GM19438 (cell line): ENCODE results near the gene PTH1R.

Experiments used
- ATAC-seq: cut with Tn5 transposase; IDR thresholded peaks from one replicate; pipeline ENCODE4 v1.9.1; 2021; ENCODE audit warnings: low read depth; ENCODE audit not compliant: unreplicated experiment

Gene PTH1R

DNA sequence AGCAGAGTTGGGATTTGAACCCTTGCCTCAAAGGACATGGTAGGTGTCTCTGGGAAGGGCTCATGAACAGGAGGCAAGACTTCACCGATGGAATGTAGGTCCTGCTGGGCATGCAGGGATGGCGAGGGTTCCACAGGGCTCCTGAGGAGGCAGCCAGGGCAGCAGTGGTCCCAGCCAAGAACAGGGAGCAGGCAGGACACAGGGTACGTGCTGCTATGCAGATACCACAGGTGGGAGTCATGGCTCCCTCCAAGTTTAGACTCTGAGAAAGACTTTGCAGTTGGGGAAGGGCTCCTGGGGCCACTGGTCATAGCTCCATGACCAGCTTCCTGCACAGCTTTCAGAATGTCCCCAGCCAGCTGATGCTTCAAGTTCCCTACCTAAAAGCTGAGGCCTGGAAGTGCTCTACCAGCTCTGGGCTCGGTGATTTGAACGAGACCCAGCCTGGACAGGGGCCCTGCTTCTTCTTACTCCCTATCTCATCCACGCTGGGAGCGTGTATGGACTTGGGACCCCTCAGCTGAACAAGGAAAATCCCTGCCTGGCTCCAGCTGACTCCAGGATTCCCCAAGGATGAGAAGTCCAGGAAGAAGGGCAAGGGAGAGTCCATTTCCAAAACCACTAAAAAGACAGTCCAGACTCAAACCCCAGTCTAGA is 15.0 kb upstream of the PTH1R start:
- ATAC-seq, result no peak

DNA sequence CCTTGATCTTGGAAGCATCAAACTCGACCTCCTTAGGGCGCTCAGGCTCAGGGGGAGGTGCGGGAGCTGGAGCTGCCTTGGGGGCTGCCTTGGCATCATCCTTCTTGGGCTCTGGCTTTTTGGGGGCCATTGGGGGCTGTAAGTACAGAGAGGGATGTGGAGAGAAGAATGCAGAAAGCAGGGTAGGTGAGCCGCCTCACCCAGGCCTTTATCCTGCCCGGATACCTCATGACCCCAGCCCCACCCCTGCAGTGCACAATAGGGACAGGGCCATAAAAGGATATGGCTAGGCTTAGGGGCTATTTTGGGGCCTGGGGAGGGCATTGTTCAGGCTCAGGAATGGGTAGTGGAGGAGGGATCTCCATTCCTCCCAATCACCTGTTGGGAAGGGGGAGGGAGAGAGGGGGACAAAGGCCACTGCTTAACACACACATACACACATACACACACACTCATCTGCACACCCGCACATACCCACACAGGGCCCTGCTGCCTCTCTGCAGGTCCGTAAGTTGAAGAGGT is 14.2 kb upstream of the PTH1R start, which contains the start of gene MYL3:
Gene MYL3 (minus strand): TSS at position 184 of the 522 bp plus-strand sequence. CDS start 54 bp downstream, at position 130.
- no peak for ATAC-seq

DNA sequence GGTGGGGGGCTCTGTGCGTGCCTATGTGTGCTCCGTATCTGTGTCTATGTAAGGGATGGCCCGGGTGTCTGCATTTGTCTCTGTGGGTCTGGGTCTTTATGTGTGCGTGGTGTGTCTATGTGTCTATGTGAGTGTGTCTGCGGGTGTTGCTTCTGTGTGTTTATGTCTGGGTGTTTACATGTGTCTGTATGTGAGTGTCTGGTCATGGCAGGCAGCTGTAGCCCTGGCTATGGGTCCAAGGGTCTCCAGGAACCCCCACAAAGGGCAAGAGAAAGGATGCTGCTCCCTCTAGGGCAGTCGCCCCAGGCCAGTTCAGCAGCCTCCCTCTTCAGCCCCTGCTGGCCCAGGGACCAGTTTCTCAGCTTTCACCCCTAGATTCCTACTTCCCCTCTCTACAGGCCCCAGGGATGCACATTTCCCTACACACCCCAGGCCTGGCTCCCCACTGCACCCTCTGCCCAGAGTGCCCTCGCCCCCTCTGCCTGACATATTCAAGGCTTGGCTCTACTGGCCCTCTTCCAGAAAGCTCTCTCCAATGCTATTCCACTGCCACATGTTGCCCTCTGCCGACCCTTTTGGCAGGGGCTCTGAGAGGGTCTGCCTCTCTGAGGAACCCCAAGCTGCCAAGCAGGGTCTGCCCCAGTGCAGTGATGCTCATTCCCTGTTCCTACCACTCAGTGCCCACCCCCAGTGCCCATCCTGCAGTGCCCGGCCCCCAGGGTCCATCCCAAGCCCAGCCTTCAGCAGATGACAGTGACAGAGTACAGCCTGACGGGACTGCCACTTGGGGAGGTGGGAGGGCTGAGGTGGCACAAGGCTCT is 13.2 kb upstream of the PTH1R start:
- no peak for ATAC-seq

DNA sequence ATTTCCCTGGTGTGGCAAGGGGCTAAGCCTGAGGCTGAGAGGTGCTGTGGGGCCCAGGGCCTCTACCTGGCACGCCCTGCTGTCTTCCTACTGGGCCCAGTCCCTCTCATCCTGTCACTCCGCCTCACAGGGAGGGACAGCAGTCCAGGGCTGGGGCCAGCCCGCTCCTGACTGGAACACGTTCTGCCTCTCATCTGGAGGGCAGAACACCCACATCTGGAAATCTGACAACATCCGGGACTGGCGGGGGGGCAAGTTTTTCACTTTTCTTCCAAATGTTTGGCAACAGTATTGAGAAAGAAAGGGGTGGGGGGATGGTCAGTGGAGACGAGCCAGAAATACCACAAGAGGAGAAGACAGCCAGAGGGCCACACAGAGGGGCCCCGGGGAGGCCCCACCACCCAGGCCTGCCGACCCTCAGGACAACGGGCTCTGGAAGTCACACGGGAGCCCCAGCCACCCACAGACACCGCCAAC is 12.5 kb upstream of the PTH1R start:
- no peak for ATAC-seq

DNA sequence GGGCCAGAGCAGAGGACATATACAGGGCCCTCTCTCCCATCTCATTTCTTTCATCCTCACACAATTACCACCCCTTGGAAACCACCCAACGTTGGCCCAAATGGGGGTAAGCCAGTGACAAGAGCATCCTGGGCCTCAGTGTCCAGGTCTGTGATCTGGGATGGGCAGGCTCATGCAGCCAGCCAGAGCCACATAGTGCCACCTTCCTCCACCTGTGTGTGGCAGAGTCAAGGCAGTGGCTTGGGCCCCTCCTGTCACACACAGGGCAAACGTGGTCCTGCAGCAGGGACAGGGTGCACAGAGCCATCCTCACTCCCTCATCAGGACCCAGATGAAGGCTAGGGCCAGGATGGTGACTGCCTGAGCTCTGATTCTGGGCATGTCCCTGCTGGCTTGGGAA is 12.0 kb upstream of the PTH1R start:
- no peak for ATAC-seq

DNA sequence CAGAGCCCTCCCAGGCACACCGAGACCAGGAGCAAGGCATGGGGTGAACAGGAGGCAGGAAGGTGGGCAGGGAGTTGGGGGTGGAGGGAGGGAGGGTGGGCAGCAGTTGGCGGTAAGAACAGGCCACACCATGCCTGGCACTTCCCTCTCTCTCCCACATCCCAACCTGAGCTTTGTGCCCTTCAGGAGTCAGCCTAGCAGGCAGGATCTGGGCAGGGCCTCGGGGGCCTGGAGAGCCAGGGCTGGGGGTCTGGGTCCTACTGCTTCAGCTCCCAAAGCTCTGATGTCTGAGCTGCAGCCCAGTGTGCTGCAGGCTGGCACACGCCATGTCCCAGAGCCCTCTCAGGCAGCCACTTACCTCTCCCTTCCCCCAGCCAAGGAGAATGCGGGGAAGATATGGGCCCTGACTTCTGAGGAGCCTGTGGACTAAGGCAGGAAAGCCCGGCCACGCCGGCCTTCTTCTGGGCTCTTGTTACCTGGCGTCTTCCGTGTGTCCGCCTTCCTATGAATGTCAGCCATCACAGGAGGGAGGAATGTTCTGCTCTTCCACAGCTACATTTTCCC is 11.4 kb upstream of the PTH1R start:
- ATAC-seq, result no peak

DNA sequence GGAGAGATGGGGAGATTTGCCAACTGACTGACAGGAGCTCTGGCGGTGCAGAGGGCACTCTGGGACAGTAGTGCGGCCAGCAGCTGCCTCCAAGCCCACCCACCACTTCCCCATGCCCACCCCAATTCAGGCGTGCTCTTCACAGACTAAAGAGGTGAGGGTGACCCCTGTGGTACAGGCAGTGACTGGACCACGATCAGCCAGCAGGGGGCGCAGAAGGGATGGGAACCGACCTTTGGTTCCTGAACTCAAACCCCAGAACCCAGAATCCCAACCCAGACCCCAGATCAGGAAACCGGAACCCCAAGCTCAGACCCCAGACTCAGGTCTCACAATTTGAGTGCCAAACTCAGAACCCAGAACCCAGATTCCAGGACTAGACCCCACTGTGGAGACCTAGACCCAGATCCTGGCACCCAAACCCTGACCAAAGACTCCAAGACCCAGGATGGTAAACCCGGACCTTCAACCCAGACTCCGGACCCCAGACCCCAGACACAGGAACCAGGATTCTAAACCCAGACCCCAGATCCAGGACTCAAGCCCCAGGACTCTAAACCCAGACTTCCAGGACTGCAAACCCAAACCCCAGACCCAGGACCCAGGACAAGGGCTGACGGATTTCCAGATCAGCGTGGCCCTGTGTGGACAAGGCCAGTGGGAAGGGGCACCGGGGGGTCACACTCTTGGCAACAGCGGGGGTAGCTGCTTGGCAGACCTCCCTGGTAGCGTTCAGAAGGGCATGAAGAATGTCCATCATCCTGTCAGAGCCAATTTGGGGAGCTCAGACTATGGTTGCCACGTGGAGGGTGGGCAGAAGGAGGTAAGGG is 10.6 kb upstream of the PTH1R start:
- no peak for ATAC-seq

DNA sequence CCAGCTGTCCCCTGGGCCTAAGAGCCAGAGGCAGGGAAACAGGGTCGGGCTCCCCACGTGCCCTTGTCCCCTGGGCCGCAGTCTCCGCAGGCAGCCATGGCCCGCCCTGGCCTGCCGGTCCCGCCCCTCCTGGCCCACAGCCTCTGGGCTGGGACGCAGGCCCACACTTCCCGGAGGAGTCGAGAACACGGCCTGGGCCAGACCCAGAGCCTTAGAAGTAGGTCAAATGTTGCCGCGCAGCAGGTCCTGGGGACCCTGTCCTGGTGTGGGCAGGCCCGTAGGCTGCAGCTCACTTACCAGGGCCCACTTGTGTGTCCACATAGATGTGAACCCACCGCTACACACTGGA is 10.0 kb upstream of the PTH1R start:
- no peak for ATAC-seq

DNA sequence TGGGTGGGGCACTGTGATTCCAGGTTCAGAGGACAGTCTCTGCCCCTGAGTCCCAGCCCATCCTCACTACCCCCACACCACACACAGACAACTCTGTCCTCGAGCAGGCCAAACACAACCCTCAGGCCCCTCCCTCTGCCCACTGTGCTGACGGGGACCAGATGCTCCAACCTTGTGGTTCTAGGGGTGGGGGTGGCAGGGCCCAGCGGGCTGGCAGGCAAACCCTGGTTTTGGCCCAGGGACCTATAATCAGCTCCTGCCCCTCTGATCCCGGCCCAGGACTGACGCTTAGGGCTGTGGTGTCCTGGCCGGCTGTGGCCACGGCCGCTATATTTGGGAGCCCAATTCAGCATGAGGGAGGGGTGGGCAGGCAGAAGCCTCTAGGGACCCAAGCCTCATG is 9.2 kb upstream of the PTH1R start:
- no peak for ATAC-seq

DNA sequence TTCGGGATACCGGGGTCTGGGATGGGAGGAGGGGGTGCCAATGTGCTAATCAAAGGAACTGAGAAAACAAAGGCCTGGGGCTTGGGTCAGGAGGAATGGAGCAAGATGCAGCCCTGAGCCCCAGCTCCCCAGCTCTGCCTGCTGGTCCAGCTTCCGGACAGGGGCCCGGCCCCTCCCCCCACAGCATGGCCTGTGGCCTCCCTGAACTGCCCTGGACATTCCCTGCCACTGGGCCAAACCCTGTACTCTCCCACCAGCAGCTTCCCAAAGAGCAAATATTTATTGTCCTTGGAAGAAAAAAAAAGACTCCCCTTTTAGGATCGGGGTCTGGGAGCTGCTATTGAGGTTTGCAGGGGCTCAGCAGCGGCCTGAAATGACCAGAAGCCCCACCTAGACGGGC is 8.6 kb upstream of the PTH1R start:
- ATAC-seq, result no peak

DNA sequence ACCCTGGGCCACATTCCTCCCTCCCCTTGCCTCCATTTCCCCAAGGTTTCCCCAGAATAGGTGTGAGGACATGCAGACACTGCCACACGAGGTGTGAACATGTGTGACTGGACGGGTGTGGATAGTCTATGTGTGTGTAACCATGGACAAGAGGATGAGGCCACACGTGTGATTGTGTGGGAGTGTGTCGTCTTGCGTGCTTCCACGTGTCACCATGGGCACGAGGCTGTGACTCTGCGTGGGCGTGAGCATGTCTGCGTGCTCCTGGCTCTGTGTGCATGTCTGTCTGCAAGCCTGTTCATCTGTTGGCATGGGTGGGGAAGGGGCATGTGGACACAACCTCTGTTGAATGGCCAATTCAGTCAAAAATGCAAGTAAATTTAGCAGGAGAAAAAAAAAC is 8.1 kb upstream of the PTH1R start:
- no peak for ATAC-seq

DNA sequence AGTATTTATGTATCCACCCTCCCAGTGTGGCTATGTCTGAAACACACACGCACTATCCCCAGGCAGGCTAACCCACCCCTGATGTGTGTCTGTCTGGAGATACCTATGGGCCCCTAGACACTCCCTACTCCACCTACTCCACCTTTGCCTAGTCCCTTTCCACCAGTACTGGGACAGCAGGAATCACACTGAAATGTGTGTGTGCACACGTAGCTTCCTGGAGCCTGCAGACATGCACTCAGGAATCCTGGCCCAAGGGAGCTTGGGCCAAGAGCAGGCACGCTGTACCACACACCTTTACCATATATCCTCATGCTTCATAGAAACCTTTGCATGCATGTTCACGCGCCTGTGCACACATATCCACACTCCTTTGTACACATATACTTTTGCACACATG is 6.9 kb upstream of the PTH1R start:
- ATAC-seq, result no peak

DNA sequence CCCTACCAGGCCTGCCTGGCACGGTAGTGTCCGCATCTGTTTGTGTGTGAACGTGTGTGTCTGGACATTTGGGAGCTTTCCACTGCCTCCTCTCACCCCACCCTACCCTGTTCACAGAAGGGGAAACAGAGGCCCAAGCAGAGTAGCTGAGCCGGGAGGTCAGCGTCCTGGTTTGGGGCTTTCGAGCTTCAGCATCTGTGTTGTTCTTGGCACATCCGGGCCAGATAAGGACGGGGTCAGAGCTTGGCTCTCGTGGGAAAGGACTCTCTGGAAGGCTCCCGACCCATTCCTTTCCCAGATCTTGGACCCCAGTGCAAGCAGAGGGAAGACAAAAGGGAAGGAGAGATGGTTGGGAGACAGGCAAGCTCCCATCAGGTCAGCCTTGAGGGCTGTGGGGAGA is 6.3 kb upstream of the PTH1R start:
- ATAC-seq, result no peak

DNA sequence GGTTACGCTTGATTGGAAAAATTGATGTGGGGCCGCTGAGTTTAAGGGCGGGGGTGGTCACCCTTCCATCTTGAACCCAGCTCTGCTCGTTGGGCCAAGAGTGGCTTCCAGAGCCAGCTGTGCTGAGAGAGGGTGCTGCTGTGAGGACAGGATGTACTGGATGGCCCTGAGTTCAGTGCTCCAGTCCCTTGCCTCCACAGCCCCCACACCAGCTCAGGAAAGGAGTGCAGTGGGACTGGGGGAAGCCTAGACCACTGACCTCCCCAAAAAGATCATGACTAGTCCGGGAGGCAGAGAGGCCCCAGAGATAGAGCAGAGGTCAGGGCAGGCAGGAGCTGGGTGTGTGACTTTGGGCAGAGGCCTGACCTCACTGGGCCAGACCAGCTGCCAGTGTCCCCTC is 4.0 kb upstream of the PTH1R start:
- ATAC-seq, result no peak

DNA sequence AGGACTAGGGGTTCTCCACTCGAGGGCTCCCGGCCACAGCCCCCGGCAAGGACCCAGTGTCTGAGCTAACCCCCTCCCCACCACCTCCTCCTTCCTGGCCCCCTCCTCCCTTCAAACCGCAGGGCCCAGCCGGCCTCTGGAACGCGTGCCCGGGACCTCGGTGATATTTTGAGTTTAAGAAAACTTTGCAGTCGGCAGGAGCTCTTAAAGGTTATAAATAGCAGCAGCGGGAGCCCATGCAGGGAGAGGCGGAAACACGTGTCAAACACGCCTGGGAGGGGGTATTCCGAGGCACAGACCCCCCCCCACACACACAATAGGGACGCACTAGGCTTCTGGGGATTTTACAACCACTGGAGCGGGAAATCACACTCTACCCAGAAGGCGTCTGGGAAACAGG is 3.1 kb upstream of the PTH1R start:
- ATAC-seq, result no peak

DNA sequence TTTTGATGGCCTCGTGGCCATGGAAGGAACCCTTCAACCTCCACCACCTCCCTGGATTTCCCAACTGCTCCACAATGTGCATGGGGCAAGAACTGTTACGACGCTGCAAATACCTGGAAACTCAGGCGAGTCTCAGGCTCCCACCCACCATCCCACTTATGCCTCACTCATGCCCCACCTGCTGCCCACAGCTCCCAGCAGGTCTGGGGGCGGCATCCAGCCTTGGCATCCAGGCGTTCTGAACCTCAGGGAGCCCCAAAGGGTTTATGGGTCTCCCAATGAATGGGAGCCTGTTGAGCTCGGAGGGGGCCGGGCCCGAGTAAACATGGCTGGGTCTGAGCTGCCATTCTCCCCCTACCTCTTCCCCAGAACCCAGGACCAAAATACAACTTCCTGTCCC is 2.0 kb upstream of the PTH1R start:
- ATAC-seq, result no peak

DNA sequence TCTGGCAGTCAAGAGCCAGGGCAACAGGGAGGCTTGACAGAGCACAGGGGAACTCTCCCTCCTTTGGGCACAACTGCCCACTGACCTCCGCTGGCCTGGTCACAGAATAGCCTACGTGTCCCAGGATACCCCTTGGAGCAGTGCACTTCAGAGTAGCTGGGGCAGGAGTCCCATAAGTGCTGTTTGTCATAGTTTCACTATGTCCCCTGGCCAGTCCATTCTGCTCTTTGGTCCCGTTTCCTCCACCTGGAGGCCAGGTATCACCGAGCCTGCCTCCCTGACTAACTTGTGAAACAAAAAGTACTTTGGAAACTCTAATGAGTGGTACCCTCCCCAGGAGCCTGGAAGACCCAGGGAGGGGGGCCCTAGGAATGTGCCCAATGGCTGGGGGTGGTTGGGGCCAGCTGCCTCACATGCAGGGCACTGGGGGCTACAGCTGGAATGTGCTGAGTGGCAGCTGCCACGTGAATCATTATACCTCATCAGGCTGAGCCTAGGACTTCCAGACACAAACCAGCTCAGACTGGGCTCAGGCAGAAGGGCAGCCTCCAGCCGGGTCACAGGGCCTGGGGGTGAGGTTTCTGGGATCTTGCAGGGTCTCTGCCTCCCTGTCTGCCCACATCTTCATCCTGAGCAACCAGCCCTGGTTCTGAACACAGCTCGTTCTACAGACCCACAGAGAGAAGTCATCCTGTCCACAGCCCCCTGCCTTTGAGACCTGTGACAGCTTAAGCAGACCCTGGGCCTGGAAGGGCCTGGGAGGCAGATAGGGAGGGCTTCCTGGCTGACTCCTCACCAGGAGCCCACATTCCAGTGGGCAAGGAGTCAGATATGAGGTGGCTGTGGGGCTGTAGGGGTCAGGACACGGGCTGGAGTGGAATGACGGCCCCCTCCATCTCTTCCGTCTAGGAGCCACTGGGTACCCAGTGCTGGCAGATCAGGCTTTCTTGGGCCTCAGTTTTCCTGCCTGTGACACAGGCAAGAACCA is 914 bp upstream of the PTH1R start:
- no peak for ATAC-seq

DNA sequence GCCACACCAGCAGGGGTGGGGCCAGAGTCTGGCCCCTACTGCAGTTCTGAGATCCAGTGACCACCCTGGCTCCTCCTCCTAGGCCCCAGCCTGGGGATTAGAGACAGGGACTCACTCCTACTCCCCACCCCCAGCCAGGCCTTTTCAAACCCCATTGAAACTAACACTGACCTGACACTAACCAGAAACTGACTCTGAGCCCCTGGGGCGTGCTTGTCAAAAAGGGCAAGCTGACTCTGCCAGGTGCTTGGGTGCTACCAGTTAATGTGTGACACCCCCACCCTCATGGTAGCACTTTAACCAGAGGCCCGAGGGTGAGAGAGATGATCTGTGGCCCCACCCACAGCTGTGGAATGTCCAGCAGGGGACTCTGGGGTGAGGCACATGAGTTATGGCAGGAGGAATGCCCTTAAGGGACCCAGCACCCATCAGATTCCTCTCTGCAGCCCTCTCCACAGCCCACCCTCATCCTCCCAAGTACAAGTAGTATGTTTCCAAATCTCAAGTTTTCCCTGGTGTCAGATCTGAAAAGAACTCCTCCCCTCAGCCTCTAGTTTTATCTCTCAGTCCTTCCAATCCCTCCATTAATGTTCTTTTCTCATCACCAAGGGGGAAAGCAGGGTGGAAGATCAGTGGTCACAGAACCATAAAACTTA is 1.4 kb downstream of the PTH1R start:
- no peak for ATAC-seq
